GM12874 (cell line): ENCODE data around the gene PPP6R2.
A peak's percentile ranks its signal among the peaks of the same experiment; 100 is the strongest.

Source experiments
- CTCF ChIP-seq: IDR thresholded peaks from 2 replicates; pipeline ENCODE4 v1.5.1; 2011; ENCODE audit warnings: low read depth, mild to moderate bottlenecking, control low read depth, low read length, moderate library complexity; ENCODE audit not compliant: insufficient read depth

PPP6R2 gene

DNA sequence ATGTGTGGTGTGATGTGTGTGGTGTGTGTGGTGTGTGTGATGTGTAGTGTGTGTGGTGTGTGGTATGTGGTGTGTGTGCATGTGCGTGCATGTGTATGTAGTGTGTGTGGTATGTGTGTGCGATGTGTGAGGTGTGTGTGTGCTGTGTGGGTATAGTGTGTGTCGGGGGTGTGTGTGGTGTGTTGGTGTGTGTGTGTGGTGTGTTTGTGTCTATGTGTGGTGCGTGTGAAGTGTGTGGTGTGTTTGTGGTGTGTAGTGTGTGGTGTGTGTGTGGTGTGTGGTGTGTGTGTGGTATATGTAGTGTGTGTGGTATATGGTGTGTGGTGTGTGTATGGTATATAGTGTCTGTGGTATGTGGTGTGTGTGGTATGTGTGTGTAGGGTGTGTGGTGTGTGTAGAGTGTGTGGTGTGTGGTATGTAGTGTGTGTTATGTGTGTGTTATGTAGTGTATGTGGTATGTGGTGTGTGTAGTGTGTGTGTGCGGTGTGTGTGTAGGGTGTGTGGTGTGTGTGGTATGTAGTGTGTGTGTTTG lies 5.0 kb upstream of the PPP6R2 start:
- no peak for TF ChIP-seq CTCF

DNA sequence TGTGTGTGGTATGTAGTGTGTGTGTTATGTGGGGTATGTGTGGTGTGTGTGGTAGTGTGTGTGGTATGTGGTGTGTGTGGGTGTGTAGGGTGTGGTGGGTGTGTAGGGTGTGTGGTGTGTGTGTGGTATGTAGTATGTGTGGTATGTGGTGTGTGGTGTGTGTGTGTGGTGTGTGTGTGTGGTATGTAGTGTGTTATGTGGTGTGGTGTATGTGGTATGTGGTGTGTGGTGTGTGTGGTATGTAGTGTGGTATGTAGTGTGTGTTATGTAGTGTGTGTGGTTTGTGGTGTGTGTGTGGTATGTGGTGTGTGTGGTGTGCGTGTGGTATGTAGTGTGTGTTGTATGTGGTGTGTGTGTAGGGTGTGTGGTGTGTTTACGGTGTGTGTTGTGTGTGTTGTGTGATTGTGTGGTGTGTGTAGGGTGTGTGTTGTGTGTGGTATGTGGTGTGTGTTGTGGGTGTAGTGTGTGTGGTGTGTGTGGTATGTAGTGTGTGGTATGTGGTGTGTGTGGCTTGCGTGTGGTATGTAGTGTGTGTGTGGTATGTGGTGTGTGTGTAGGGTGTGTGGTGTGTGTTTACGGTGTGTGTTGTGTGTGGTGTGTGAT lies 4.2 kb upstream of the PPP6R2 start:
- no peak for TF ChIP-seq CTCF

DNA sequence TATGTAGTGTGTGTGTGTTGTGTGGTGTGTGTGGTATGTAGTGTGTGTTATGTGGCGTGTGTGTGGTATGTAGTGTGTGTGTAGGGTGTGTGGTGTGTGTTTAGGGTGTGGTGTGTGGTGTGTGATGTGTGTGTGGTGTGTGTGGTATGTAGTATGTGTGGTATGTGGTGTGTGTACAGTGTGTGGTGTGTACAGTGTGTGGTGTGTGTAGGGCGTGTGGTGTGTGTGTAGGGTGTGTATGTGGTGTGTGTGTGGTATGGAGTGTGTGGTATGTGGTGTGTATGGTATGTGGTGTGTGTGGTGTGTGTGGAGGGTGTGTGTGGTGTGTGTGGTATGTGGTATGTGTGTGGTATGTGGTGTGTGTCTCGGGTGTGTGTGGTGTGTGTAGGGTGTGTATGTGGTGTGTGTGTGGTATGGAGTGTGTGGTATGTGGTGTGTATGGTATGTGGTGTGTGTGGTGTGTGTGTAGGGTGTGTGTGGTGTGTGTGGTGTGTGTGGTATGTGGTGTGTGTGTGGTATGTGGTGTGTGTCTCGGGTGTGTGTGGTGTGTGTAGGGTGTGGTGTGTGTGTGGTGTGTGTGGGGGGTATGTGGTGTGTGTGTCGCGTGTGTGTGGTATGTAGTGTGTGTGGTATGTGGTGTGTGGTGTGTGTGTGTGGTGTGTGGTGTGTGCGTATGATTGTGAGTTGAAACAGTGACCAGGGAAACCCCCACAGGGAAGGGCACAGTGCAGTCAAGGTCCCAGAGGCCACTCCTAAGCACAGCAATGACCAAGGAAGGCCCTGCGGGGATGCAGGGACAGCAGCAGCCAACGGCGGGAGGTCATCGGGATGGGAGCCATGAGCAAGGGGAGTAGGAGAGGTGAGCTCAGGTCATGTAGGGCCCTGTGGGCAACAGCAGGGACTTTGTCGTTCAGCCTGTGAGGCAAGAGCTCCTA lies 2.9 kb upstream of the PPP6R2 start:
- no peak for TF ChIP-seq CTCF

DNA sequence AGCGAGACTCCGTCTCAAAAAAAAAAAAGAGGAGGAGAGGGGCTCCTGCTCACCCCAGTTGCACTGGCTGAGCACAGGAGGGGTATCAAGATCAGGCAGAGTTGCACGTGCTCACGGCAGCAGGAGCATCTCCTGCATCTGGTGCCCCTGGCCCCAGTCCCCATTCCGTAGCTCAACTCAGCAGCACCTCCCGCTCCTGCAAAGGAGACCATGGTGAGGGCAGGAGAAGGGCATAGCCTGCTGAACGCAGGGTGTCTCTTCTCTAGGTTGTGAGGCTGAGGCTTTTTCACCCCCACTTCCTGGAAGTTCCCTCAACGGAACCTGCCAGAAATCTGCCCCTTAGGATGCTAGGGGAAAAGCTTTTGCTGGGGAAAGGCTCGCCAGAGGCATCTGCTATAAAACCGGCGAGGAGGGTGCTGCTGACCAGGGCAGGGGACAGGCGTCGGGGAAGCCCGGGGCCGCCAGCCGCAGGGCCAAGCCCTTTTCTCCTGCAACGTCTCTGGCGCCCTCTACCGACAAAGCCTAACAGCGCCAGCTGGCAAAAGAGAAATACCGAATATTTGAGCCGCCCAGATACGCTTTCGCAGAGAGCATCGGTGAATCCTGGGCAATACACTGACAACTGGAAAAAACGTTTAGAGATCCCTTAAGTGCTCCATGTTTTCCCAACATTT lies 1.0 kb upstream of the PPP6R2 start:
- peak; percentile 94 for TF ChIP-seq CTCF

- TF ChIP-seq CTCF, result no peak
Measured at GRCh38 chr22:50343541-50343935, 411 bp downstream of the PPP6R2 start.

DNA sequence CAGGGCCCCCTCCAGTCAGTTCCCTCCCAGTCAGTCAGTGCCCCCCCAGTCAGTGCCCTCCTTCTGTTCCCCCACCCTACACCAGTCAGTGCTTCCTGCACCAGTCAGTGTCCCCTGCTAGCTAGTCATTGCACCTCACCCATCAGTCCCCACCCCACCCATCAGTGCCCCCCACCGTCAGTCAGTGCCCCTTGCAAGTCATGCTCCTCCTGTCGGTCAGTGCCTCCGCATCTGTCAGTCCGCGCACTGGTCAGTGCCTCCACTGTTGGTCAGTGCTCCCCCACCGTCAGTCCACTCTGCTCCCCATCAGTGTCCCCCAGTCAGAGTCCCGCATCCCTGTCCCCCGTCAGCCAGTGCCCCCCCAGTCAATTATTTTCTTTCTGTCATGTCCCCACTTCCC lies 3.3 kb downstream of the PPP6R2 start:
- TF ChIP-seq CTCF, result no peak

GRCh38 chr22:50347157-50347556 lies 4.0 kb downstream of the PPP6R2 start:
- no peak for TF ChIP-seq CTCF
